ENCODE measurements around the gene RAB3GAP1.

- TF ChIP-seq ARNT (IDR thresholded peaks at IDR 0.05) (no peak), SUZ12 (IDR thresholded peaks at IDR 0.05) (no peak)
Observed at GRCh38 chr2:135048122-135048521, 4.0 kb upstream of the RAB3GAP1 start.
